ENCODE results near the gene MYO15B.

MYO15B gene

DNA sequence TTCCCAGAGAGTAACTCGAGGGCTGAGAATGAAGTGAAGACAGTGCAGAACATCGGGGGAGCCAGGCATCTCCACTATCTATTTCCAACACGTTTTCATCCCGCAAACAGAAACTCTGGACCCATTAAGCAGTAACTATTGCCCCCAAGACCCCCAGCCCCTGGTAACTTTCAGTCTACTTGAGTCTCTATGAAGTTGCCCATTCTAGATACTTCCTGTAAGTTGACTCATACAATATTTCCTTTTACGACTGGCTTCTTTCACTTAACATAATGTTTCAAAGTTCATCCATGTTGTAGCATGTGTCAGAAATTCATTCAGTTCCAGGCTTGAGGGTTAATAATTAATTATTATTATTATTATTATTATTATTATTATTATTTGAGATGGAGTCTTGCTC lies 19.5 kb downstream of the MYO15B start:
- DNase-seq, result no peak

DNA sequence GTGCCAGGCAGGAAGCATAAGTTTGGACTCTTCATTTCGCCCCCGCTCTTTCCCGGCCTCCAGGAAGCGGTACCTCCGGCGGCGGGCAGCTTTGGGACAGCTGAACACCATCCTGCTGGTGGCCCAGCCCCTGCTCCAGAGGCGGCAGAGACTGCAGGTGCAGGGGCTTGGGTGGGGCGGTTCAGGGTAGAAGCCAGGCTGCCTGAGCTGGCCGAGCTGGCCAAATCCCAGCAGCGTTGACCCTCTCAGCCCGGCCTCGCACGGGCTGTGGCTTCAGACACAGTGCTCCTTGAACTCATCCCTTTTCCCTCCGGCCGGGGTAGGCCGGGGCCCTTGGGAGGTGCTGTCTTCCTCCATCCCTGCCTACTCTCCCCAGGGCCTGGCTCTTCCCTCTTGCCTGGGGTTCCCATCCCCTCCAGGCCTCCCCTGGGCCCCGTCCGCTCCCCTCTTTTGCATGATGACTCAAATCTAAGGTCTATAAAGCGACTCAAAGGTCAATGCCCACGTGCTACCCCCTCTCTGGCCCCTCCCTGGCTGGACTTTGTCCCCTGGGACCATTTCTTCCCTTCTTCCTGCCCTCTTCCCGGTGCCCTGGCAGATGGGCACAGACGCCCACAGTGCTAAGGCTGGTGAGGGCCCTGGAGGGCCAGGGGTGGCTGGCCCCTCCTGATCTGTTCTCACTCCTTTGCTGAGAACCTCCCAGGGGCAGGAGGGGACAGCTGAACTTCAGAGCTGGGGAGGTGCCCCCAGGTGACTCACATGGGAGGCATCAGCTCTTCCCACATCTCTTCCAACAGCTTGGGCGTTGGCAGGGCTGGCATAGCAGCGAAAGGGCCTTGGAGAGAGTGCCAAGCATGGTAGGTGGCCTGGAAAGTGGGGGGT lies 22.7 kb downstream of the MYO15B start:
- no peak for DNase-seq

GRCh38 chr17:75611851-75612429 lies 24.3 kb downstream of the MYO15B start:
- DNase-seq, result no peak

- no peak for DNase-seq
These were observed 25.5 kb downstream of the MYO15B start for GRCh38 chr17:75612906-75613626.

DNA sequence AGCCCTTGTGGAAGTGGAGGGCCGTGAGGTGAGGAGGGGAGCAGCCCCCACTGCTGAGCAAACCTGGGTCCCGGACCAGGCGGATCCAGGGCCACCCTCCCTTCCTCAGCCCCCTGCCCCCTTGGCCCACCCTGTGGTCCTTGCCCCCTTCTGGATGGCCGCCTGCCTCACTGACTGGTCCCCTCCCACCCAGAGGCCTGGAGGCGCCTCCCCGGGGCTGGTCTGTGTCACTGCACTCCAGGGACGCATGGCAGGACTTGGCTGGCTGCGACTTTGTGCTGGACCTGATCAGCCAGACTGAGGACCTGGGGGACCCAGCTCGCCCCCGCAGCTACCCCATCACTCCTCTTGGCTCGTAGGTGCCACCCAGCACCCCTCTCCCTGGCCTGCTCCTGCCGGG lies 26.4 kb downstream of the MYO15B start:
- DNase-seq, result no peak

DNA sequence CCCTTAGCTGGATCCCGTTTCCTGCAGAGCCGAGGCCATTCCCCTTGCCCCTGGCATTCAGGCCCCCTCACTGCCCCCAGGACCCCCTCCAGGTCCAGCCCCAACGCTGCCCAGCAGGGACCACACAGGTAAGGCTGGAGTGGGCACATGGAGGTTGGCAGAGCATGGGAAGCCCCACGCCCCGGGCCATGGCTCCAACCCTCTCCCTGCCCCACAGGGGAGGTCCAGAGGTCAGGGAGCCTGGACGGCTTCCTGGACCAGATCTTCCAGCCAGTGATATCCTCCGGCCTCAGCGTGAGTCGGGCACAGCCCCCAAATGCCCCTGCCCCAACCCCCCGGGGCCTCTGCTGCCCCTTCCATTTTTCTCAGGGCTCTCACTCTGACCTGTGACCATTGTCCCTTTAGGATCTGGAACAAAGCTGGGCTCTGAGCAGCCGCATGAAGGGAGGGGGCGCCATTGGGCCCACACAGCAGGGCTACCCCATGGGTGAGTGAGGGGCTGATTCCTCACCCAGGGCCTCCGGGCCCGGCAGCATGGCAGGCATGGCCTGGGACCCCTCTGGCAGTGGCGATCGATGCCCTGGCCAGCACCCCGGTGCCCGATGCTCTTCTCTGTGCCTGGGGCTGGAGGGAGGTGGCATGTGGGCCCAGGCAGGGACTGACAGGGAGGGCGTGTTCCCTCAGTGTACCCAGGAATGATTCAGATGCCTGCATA lies 27.1 kb downstream of the MYO15B start:
- no peak for DNase-seq

- no peak for DNase-seq
These were observed 27.7 kb downstream of the MYO15B start for GRCh38 chr17:75615301-75615700.

- no peak for DNase-seq
These were observed 29.0 kb downstream of the MYO15B start for GRCh38 chr17:75616521-75617122.

DNA sequence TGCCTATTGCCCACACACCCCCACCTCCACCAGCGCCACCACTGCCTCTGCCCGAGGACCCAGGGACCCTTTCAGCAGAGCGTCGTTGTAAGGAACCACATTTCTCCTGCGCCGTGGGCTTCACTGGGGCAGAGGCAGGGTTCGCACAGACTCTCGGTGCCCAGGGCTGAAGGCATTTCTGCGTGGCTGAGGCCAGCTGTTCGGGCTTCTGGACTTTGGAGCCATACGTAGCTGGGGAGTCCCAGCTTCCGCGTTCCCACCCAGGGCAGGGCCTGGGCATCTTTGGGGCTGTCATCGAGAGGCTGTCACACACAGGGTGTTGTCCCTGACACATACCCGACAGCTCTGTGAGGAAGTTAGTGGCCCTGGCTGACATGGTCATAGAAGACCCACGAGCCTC lies 29.6 kb downstream of the MYO15B start:
- DNase-seq, result no peak

- DNase-seq, result no peak
These were observed 30.1 kb downstream of the MYO15B start for GRCh38 chr17:75617675-75618074.

DNA sequence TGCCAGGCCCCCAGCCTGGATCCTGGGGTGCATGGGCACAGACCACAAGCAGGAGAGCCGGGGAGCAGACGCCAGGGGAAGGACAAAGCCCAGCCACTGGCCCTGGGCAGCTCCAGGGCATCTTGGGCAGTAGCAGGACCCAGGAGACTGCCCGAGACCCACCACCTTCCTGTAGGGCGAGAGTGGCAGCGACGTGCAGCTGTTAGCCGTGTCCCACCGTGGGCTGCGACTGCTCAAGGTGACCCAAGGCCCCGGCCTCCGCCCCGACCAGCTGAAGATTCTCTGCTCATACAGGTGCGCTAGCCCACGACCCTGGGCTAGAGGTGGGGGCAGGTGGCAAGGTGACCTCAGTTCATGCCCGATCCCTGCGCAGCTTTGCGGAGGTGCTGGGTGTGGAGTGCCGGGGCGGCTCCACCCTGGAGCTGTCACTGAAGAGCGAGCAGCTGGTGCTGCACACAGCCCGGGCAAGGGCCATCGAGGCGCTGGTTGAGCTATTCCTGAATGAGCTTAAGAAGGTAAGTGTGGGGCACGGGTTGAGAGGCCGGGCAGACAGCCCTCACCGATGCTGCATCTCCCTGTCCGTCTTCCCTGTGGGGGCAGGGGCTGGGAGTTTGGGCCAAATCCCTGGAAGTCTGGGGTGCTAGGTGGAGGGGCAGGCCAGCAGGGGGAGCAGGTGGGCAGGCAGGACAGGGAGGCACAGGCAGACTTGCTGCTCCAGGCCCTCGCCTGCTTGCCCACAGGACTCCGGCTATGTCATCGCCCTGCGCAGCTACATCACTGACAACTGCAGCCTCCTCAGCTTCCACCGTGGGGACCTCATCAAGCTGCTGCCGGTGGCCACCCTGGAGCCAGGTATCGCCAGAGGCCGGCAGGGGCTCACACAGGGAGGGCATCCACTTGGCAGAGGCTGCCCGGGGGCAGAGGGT lies 32.2 kb downstream of the MYO15B start:
- DNase-seq, result no peak

GRCh38 chr17:75621489-75621888 lies 33.9 kb downstream of the MYO15B start:
- DNase-seq, result no peak

GRCh38 chr17:75622076-75622475 lies 34.5 kb downstream of the MYO15B start:
- DNase-seq, result no peak

GRCh38 chr17:75622771-75623273 lies 35.2 kb downstream of the MYO15B start:
- DNase-seq, result no peak

DNA sequence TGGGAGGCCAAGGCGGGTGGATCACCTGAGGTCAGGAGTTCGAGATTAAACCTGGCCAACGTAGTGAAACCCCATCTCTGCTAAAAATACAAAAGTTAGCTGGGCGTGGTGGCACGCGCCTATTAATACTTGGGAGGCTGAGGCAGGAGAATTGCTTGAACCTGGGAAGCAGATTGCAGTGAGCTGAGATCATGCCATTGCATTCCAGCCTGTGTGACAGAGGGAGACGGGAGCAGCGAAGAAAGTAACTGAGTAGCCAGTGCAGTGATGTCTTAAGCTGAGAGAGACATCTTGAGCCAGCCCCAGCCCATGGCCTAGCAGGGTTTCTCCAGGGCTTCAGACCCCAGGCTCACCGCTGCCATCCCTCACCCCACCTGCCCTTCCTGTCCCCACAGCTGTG lies 35.8 kb downstream of the MYO15B start:
- no peak for DNase-seq

DNA sequence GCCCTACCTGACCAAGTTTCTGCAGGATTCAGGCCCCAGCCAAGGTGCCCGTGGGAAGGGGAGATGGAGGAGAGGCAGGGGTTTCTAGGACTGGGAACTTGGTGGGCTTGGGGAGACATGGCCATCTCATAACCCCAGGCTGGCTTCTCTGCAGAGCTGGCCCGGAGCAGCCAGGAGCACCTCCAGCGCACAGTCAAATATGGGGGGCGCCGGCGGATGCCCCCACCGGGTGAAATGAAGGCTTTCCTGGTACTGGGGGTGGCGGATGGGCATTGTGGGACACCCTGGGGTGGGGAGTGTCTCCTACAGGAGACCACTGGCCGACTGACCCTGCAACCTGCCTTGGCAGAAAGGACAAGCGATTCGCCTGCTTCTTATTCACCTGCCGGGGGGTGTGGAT lies 36.4 kb downstream of the MYO15B start:
- DNase-seq, result no peak

DNA sequence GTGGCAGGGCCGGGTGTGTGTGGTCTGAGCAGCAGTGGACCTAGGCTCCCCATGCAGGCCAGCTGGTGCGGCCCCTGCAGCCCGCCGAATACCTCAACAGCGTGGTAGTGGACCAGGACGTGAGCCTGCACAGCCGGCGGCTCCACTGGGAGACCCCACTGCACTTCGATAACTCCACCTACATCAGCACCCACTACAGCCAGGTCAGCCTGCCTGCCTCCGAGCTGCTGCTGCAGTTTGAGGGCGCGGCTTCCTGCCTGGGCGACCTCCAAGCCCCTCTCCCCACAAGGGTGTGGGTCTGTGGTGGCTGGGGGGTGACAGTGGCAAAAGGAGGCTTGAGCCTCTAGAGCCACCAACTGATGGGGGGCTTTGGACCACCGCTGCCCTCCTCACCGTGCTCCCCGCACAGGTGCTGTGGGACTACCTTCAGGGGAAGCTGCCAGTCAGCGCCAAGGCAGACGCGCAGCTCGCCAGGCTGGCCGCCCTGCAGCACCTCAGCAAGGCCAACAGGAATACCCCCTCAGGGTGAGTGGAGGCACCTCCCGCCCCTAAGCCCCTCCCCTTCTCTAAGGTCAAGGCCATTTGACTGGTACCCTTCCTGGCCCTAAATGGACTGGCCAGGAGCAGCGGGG lies 37.2 kb downstream of the MYO15B start:
- DNase-seq, result no peak

DNA sequence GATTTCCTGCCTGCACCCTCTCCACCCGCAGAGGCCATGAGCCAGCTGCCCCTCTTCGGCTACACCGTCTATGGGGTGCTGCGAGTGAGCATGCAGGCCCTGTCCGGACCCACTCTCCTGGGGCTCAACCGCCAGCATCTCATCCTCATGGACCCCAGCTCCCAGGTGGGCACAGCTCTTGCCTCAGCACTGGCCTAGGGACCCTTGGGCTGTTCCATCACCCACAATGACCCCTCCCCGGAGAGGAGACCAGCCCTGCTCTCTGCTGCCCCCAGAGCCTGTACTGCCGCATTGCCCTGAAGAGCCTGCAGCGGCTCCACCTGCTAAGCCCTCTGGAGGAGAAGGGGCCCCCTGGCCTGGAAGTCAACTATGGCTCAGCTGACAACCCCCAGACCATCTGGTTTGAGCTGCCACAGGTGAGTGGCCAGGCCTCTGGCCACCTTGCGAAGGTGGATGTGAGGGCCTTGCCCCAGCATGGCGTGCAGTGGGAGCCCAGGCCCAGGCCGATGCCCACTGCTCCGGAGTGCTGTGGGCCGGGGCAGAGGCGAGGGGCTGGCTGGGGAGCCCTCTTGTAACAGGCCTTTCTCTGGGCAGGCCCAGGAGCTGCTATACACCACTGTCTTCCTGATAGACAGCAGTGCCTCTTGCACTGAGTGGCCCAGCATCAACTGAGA lies 38.4 kb downstream of the MYO15B start:
- DNase-seq, result no peak

DNA sequence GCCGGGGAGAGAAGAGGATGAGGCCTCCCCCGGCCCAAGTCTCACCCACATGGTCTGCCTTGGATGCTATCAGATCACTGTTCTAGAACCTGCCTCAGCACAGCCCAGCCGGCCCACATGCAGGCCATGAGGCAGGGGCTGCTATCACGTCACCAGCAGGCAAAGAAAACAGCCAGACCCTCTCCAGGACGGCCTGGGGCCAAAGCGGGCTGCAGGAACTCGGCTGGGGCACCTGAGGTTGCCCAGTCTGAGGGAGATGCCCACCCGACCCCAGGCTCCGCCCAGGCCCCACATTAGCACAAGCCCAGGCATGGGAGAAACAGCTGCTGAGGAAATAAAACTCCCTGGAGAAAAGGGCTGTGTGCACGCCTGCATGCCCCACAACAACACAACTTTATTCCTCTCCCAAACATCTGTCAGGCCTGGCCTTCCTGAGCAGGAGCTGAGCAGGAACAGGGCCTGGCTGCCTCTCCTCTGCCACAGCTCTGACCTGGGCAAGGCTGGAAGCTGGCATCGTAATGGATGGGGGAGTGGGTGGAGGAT lies 39.0 kb downstream of the MYO15B start:
- DNase-seq, result no peak

DNA sequence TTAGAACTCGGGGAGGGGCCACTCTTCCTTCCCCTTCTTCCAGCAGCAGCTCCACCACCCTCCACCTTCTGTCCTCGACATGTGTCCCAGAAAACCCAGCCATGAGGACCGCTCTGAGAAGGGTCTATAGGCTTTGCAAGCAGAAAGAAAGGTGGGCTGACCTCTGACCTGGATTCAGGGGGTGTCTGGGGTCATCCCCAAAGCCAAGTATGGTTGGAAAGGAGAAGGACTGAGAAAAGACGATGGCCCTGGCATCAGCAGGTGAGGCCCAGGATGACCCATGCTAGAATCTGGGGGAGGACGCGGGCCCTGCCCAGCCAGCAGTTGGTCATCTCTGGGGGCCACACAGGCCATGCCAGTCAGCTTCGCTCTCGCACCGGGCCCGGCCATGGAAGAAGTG lies 39.5 kb downstream of the MYO15B start:
- DNase-seq, result no peak
